CD4-positive, alpha-beta T cell treated with Interferon alpha-2 for 1 hour (primary cell): ENCODE measurements around the gene KIF26A.

Source experiments
- DNase-seq, 2 donors: peaks; one replicate each; pipeline ENCODE4 v3.0.0-alpha.2; 2020 to 2022

Gene KIF26A

GRCh38 chr14:104113631-104114420, 24.6 kb upstream of the KIF26A start:
- no peak for DNase-seq

GRCh38 chr14:104114421-104115130, 23.8 kb upstream of the KIF26A start:
- no peak for DNase-seq

- no peak for DNase-seq
Measured at GRCh38 chr14:104115131-104115600, 23.2 kb upstream of the KIF26A start.

- no peak for DNase-seq
Measured at GRCh38 chr14:104115691-104116287, 22.6 kb upstream of the KIF26A start.

- no peak for DNase-seq
Measured at GRCh38 chr14:104116288-104116755, 22.1 kb upstream of the KIF26A start.

- DNase-seq: no peak
Measured at GRCh38 chr14:104116756-104117340, 21.5 kb upstream of the KIF26A start.

- no peak for DNase-seq
Measured at GRCh38 chr14:104117341-104118005, 20.9 kb upstream of the KIF26A start.

GRCh38 chr14:104118006-104118844, 20.2 kb upstream of the KIF26A start:
- no peak for DNase-seq

- no peak for DNase-seq
Measured at GRCh38 chr14:104119119-104119487, 19.3 kb upstream of the KIF26A start.

GRCh38 chr14:104119488-104120251, 18.7 kb upstream of the KIF26A start:
- no peak for DNase-seq

GRCh38 chr14:104120281-104120741, 18.1 kb upstream of the KIF26A start:
- no peak for DNase-seq

GRCh38 chr14:104121142-104121541, 17.2 kb upstream of the KIF26A start:
- DNase-seq: no peak

- no peak for DNase-seq
Measured at GRCh38 chr14:104123879-104124278, 14.5 kb upstream of the KIF26A start.

GRCh38 chr14:104125011-104125410, 13.4 kb upstream of the KIF26A start:
- no peak for DNase-seq

- no peak for DNase-seq
Measured at GRCh38 chr14:104126753-104127152, 11.6 kb upstream of the KIF26A start.

GRCh38 chr14:104128981-104129380, 9.4 kb upstream of the KIF26A start:
- no peak for DNase-seq

- DNase-seq: no peak
Measured at GRCh38 chr14:104129556-104129955, 8.8 kb upstream of the KIF26A start.

- no peak for DNase-seq
Measured at GRCh38 chr14:104130974-104131651, 7.3 kb upstream of the KIF26A start.

GRCh38 chr14:104131968-104132732, 6.2 kb upstream of the KIF26A start:
- no peak for DNase-seq
